HepG2 (cell line): Measurements from ENCODE around the gene PIK3R1. TPM values are rescaled to one million over a fixed set of nuclear protein-coding genes. Genes with fewer than 3 reads are reported as not detected.

Experiments
- ATAC-seq: fragments of 200-7000 bp; cut with Tn5 transposase; 3 replicates; pipeline ENCODE4 v1.9.1; 2020; ENCODE audit warnings: mild to moderate bottlenecking, moderate library complexity
- BruUV-seq: library from RNA; stranded (reverse); fragments of 400-500 nt; replicated peaks from 2 replicates; lab custom pipeline; 2021; lab: Mats Ljungman, UMichigan
- CTCF ChIA-PET: fragments of 300-600 bp; formaldehyde crosslinking; extraction: SDS; loops from one replicate; lab custom pipeline; 2021; ENCODE audit warnings: low total read pairs, inconsistent platforms, low intra/inter-chr PET ratio; lab: Yijun Ruan, JAX
- POLR2A ChIA-PET: fragments of 350-600 bp; sonication (Branson Sonifier 250); formaldehyde crosslinking; loops from one replicate; lab custom pipeline; 2020; ENCODE audit warnings: antibody characterized with exemption, inconsistent platforms; lab: Yijun Ruan, JAX
- DNase-seq: peaks from one replicate; pipeline ENCODE4 v3.0.0-alpha.2; 2015; ENCODE audit warnings: low spot score
- FAIRE-seq: peaks from 3 replicates; lab custom pipeline; 2011; peaks lifted over from hg19 to GRCh38; lab: Jason Lieb, UNC
- H2AFZ ChIP-seq: one replicate; pipeline ENCODE4 v1.6.1; 2011; ENCODE audit warnings: low read length, inconsistent platforms
- H3K27ac ChIP-seq: fragments of 300-600 bp; 3 replicates; pipeline ENCODE4 v1.8.0; 2011; ENCODE audit warnings: mixed run types, mild to moderate bottlenecking, mixed read lengths, low read length, inconsistent platforms; ENCODE audit not compliant: insufficient read depth; ENCODE audit errors: extremely low read length
- H3K27me3 ChIP-seq, 2 experiments: fragments of 200-600 bp in 1 of 2; 2 replicates in 1 of 2; 3 replicates in 1 of 2; pipeline versions ENCODE4 v1.6.0 to v1.8.0; 2011; ENCODE audit warnings: low read length in 2 of 2, mild to moderate bottlenecking in 2 of 2, moderate library complexity in 2 of 2, inconsistent platforms in 1 of 2; ENCODE audit not compliant: insufficient read depth in 2 of 2, control insufficient read depth in 1 of 2
- H3K36me3 ChIP-seq, 2 experiments: fragments of 200-600 bp in 1 of 2; replicated peaks in 1 of 2; 2 replicates in 1 of 2; 3 replicates in 1 of 2; pipeline versions ENCODE4 v1.5.1 to v1.8.0; 2011; ENCODE audit warnings: low read length in 2 of 2, inconsistent platforms in 1 of 2; ENCODE audit not compliant: insufficient read depth in 2 of 2, control insufficient read depth in 1 of 2
- H3K4me1 ChIP-seq: 2 replicates; pipeline ENCODE4 v1.5.1; 2012; ENCODE audit warnings: low read length, inconsistent platforms; ENCODE audit not compliant: insufficient read depth
- H3K4me2 ChIP-seq: 2 replicates; pipeline ENCODE4 v1.6.0; 2011; ENCODE audit warnings: low read depth, low read length, inconsistent platforms
- H3K4me3 ChIP-seq, 3 experiments: fragments of 200-600 bp in 1 of 3; sonication (generic), shearing (Covaris generic) in 1 of 3; replicated peaks in 1 of 3; 2 replicates each; pipeline ENCODE4 v1.5.1; 2011 to 2016; ENCODE audit warnings: low read length in 3 of 3, inconsistent platforms in 2 of 3, low read depth in 2 of 3, mild to moderate bottlenecking in 2 of 3, control low read depth in 1 of 3, mixed read lengths in 1 of 3; ENCODE audit not compliant: insufficient read depth in 1 of 3
- H3K79me2 ChIP-seq: one replicate; pipeline ENCODE4 v1.6.1; 2011; ENCODE audit warnings: low read length, inconsistent platforms; ENCODE audit not compliant: insufficient read depth
- H3K9ac ChIP-seq: 2 replicates; pipeline ENCODE4 v1.6.0; 2011; ENCODE audit warnings: mild to moderate bottlenecking, low read depth, low read length, inconsistent platforms; ENCODE audit not compliant: insufficient read depth
- H3K9me3 ChIP-seq: 2 replicates; pipeline ENCODE4 v1.5.1; 2012; ENCODE audit warnings: mild to moderate bottlenecking, low read length
- H4K20me1 ChIP-seq: 2 replicates; pipeline ENCODE4 v1.6.0; 2011; ENCODE audit warnings: inconsistent platforms, mild to moderate bottlenecking, low read length, moderate library complexity; ENCODE audit not compliant: insufficient read depth
- ARNTL ChIP-seq: sonication (generic); formaldehyde crosslinking; IDR thresholded peaks from 2 replicates; pipeline ENCODE4 v1.4.0; 2020; ENCODE audit warnings: mild to moderate bottlenecking, missing genetic modification reagents
- CCDC6 ChIP-seq: sonication (generic); formaldehyde crosslinking; IDR thresholded peaks from 2 replicates; pipeline ENCODE4 v1.8.1; 2022; ENCODE audit warnings: mild to moderate bottlenecking, missing genetic modification reagents, moderate library complexity
- EEA1 ChIP-seq: sonication (generic); formaldehyde crosslinking; IDR thresholded peaks from 2 replicates; pipeline ENCODE4 v1.5.1; 2020; ENCODE audit warnings: mild to moderate bottlenecking, missing genetic modification reagents, borderline replicate concordance
- KMT2B ChIP-seq: IDR thresholded peaks from 2 replicates; pipeline ENCODE4 v1.6.1; 2016; ENCODE audit warnings: missing genetic modification reagents, missing compliant biosample characterization
- ZNF567 ChIP-seq: sonication (generic); formaldehyde crosslinking; IDR thresholded peaks from 2 replicates; pipeline ENCODE4 v1.8.1; 2023; ENCODE audit warnings: mild to moderate bottlenecking, missing genetic modification reagents, borderline replicate concordance
- ZSCAN12 ChIP-seq: sonication (generic); formaldehyde crosslinking; IDR thresholded peaks from 2 replicates; pipeline ENCODE4 v1.9.0; 2021; ENCODE audit warnings: mild to moderate bottlenecking, missing genetic modification reagents
- WGBS: methylation state at CpG from one replicate; pipeline ENCODE4 v1.1.6; 2017; ENCODE audit warnings: low lambda C conversion rate; 5-methylcytosine and 5-hydroxymethylcytosine counted together
- in situ Hi-C: cut with HindIII; loops from 2 replicates; pipeline ENCODE4 v1.10.0; 2017; ENCODE audit warnings: low pct_unique_long_range_greater_than_20kb; ENCODE audit not compliant: extremely low pct_ligation_motif_present
- intact Hi-C: fragments of 100-400 bp; cut with micrococcal nuclease; formaldehyde crosslinking; loops from one replicate; pipeline ENCODE4 v1.10.0; 2022; ENCODE audit not compliant: unreplicated experiment
- polyA plus RNA-seq, 8 experiments: library from polyadenylated mRNA; depleted of rRNA in 3 of 8; stranded (reverse) in 7 of 8; unstranded in 1 of 8; fragments of >200 nt; fragmentation: Illumina TruSeq in 4 of 8; extraction: Trizol in 4 of 8; gene quantifications; 2 replicates each; pipeline versions ENCODE4 v1.2.1 to v1.2.3, GENCODE V29; 2011 to 2016; ENCODE audit warnings: low read depth in 4 of 8, missing spikeins in 1 of 8, mixed read lengths in 1 of 8; ENCODE audit not compliant: insufficient read depth in 1 of 8
- total RNA-seq, 5 experiments: library from RNA; depleted of rRNA; stranded (reverse); fragments of >200 nt; fragmentation: Illumina TruSeq; extraction: Trizol; gene quantifications; 2 replicates each; pipeline ENCODE4 v1.2.3, GENCODE V29; 2016; ENCODE audit warnings: low read depth in 1 of 5
- TF ChIP-seq, protein P1 (sequence below): sonication (generic); formaldehyde crosslinking; IDR thresholded peaks from 2 replicates; pipeline ENCODE4 v1.4.0; 2020; ENCODE audit warnings: missing genetic modification reagents, borderline replicate concordance
- TF ChIP-seq, protein P2 (sequence below): sonication (generic); formaldehyde crosslinking; IDR thresholded peaks from 2 replicates; pipeline ENCODE4 v1.5.0; 2020; ENCODE audit warnings: mild to moderate bottlenecking, low read depth, missing genetic modification reagents, borderline replicate concordance
- TF ChIP-seq, protein P3 (sequence below), 2 experiments: fragments of 450-650 bp in 1 of 2; sonication (generic) in 1 of 2; formaldehyde crosslinking; IDR thresholded peaks; 2 replicates each; pipeline versions ENCODE4 v1.5.0 to v1.8.0; 2020 to 2022; ENCODE audit warnings: mild to moderate bottlenecking in 1 of 2, missing genetic modification reagents in 1 of 2
- TF ChIP-seq, protein P4 (sequence below): sonication (generic); formaldehyde crosslinking; IDR thresholded peaks from 2 replicates; pipeline ENCODE4 v1.4.0; 2020; ENCODE audit warnings: missing genetic modification reagents
- TF ChIP-seq, protein P5 (sequence below): IDR thresholded peaks from 2 replicates; pipeline ENCODE4 v1.6.1; 2012; ENCODE audit warnings: low read length, improper control_type of control experiment

The PIK3R1 gene
- total and polyA plus RNA-seq, 2 of the 13 experiments (the other 11 are each of a cell fraction or from before 2014, with no cell fraction given), result 8.4 to 21.3 TPM

DNA sequence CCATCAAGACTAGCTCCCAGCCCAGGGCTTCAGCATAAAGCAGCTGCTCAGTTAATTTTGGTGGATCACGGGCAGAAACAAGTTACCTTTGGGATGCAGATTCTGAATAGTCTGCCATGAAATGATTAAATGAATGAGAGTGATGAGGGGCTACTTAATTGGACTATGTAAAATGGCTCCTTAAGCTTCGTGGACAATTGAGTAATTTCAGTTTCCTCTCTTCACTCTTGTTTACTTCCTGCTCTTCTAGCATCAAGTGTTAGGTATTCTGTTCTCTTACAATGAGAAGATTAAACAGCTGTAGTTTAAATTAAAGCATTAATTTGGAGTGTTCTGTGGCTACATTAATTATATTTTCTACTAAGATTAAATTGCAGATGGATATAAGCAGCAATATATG, 28.1 kb downstream of the PIK3R1 start (continued):
- TF ChIP-seq EEA1 (CRISPR knock-in tag) (no peak), ZNF567 (CRISPR knock-in tag) (no peak), ARNTL (CRISPR knock-in tag) (no peak), CCDC6 (no peak)
- TF ChIP-seq, protein P1, sequence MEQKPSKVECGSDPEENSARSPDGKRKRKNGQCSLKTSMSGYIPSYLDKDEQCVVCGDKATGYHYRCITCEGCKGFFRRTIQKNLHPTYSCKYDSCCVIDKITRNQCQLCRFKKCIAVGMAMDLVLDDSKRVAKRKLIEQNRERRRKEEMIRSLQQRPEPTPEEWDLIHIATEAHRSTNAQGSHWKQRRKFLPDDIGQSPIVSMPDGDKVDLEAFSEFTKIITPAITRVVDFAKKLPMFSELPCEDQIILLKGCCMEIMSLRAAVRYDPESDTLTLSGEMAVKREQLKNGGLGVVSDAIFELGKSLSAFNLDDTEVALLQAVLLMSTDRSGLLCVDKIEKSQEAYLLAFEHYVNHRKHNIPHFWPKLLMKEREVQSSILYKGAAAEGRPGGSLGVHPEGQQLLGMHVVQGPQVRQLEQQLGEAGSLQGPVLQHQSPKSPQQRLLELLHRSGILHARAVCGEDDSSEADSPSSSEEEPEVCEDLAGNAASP (CRISPR knock-in tag), result no peak
- TF ChIP-seq, protein P2, sequence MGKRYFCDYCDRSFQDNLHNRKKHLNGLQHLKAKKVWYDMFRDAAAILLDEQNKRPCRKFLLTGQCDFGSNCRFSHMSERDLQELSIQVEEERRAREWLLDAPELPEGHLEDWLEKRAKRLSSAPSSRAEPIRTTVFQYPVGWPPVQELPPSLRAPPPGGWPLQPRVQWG (CRISPR knock-in tag), result no peak
- TF ChIP-seq, protein P3, sequence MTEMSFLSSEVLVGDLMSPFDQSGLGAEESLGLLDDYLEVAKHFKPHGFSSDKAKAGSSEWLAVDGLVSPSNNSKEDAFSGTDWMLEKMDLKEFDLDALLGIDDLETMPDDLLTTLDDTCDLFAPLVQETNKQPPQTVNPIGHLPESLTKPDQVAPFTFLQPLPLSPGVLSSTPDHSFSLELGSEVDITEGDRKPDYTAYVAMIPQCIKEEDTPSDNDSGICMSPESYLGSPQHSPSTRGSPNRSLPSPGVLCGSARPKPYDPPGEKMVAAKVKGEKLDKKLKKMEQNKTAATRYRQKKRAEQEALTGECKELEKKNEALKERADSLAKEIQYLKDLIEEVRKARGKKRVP (CRISPR knock-in tag; IDR thresholded peaks at IDR 0.05), result no peak
- TF ChIP-seq, all 625 proteins: peak for 0

DNA sequence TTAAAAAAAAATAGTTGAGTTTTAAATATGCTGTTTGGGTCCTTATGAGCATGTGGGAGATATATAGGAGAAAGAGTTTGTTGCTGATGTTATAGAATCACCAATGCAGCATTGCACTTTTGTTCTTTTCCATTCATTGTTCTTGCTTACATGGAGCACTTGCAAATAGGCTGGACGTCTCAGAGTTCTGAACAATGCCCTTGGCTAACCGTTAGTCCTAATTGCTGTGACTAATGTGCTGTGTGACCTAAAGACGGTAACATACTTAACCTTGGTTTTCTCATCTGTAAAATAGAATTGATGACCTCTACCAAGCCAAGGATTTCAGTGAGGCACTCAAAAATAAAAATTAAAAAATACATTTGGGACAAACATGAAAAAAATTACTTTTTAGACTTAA, 29.8 kb downstream of the PIK3R1 start:
- TSS peak; percentile 1 for BruUV-seq
- no peaks in the 10 kb centered on the region; the same call in 1 of the 2 replicates for H4K20me1 ChIP-seq
- no peak overlapping the region for H3K4me2 ChIP-seq
- ChIA-PET CTCF (no interaction called here), POLR2A (no interaction called here)
- no peak overlapping the region for H3K9ac ChIP-seq
- 92% methylated on average over 3 of the region's 3 CpGs for WGBS
- no peak overlapping the region for H3K27ac ChIP-seq
- intact Hi-C loops (no loop called here), in situ Hi-C loops (no loop called here)
- peaks cover 25% of the 10 kb centered on the region for H3K4me1 ChIP-seq
- FAIRE-seq (no peak), DNase-seq (no peak), ATAC-seq (no peak)
- peaks cover 62% of the 10 kb centered on the region for H3K79me2 ChIP-seq
- no peaks in the 10 kb centered on the region for H3K9me3 ChIP-seq
- H3K27me3 ChIP-seq, result no peaks in the 10 kb centered on the region
- no peak overlapping the region for H2AFZ ChIP-seq
- peaks cover 0 to 1% of the 10 kb centered on the region in 2 experiments; a peak in 1 of 5 replicates for H3K36me3 ChIP-seq
- H3K4me3 ChIP-seq, result no peak overlapping the region
- TF ChIP-seq, protein P4, sequence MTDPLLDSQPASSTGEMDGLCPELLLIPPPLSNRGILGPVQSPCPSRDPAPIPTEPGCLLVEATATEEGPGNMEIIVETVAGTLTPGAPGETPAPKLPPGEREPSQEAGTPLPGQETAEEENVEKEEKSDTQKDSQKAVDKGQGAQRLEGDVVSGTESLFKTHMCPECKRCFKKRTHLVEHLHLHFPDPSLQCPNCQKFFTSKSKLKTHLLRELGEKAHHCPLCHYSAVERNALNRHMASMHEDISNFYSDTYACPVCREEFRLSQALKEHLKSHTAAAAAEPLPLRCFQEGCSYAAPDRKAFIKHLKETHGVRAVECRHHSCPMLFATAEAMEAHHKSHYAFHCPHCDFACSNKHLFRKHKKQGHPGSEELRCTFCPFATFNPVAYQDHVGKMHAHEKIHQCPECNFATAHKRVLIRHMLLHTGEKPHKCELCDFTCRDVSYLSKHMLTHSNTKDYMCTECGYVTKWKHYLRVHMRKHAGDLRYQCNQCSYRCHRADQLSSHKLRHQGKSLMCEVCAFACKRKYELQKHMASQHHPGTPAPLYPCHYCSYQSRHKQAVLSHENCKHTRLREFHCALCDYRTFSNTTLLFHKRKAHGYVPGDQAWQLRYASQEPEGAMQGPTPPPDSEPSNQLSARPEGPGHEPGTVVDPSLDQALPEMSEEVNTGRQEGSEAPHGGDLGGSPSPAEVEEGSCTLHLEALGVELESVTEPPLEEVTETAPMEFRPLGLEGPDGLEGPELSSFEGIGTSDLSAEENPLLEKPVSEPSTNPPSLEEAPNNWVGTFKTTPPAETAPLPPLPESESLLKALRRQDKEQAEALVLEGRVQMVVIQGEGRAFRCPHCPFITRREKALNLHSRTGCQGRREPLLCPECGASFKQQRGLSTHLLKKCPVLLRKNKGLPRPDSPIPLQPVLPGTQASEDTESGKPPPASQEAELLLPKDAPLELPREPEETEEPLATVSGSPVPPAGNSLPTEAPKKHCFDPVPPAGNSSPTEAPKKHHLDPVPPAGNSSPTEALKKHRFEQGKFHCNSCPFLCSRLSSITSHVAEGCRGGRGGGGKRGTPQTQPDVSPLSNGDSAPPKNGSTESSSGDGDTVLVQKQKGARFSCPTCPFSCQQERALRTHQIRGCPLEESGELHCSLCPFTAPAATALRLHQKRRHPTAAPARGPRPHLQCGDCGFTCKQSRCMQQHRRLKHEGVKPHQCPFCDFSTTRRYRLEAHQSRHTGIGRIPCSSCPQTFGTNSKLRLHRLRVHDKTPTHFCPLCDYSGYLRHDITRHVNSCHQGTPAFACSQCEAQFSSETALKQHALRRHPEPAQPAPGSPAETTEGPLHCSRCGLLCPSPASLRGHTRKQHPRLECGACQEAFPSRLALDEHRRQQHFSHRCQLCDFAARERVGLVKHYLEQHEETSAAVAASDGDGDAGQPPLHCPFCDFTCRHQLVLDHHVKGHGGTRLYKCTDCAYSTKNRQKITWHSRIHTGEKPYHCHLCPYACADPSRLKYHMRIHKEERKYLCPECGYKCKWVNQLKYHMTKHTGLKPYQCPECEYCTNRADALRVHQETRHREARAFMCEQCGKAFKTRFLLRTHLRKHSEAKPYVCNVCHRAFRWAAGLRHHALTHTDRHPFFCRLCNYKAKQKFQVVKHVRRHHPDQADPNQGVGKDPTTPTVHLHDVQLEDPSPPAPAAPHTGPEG (CRISPR knock-in tag), result no peak
- TF ChIP-seq KMT2B (CRISPR knock-in tag), result no peak
- TF ChIP-seq, protein P5, sequence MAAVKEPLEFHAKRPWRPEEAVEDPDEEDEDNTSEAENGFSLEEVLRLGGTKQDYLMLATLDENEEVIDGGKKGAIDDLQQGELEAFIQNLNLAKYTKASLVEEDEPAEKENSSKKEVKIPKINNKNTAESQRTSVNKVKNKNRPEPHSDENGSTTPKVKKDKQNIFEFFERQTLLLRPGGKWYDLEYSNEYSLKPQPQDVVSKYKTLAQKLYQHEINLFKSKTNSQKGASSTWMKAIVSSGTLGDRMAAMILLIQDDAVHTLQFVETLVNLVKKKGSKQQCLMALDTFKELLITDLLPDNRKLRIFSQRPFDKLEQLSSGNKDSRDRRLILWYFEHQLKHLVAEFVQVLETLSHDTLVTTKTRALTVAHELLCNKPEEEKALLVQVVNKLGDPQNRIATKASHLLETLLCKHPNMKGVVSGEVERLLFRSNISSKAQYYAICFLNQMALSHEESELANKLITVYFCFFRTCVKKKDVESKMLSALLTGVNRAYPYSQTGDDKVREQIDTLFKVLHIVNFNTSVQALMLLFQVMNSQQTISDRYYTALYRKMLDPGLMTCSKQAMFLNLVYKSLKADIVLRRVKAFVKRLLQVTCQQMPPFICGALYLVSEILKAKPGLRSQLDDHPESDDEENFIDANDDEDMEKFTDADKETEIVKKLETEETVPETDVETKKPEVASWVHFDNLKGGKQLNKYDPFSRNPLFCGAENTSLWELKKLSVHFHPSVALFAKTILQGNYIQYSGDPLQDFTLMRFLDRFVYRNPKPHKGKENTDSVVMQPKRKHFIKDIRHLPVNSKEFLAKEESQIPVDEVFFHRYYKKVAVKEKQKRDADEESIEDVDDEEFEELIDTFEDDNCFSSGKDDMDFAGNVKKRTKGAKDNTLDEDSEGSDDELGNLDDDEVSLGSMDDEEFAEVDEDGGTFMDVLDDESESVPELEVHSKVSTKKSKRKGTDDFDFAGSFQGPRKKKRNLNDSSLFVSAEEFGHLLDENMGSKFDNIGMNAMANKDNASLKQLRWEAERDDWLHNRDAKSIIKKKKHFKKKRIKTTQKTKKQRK, result no peak
- no peak for TF ChIP-seq ZSCAN12 (CRISPR knock-in tag)
